Neural cell (in vitro differentiated cells): ENCODE data around the gene CABCOCO1. TPM values are rescaled to one million over a fixed set of nuclear protein-coding genes. Genes with fewer than 3 reads are reported as not detected.

Source experiments
- H2AFZ ChIP-seq: fragments of 200-600, 300-800 bp; sonication (generic), shearing (Covaris generic); 2 replicates; pipeline ENCODE4 v1.6.0; 2014; ENCODE audit warnings: low read depth, mild to moderate bottlenecking, antibody characterized with exemption, low read length, moderate library complexity
- H3F3A ChIP-seq: fragments of 200-600 bp; shearing (Covaris generic); 2 replicates; pipeline ENCODE4 v1.6.1; 2016; ENCODE audit warnings: mild to moderate bottlenecking, moderate library complexity, mixed read lengths, antibody characterized with exemption, low read length; ENCODE audit not compliant: insufficient read depth, poor library complexity, severe bottlenecking
- H3K27ac ChIP-seq: fragments of 200-600, 300-800 bp; sonication (generic), shearing (Covaris generic); 2 replicates; pipeline ENCODE4 v1.5.1; 2014; ENCODE audit warnings: mild to moderate bottlenecking, low read length, moderate library complexity
- H3K27me3 ChIP-seq: fragments of 300-800, 200-600 bp; sonication (generic), shearing (Covaris generic); 2 replicates; pipeline ENCODE4 v1.6.0; 2014; ENCODE audit warnings: mild to moderate bottlenecking, low read depth, low read length, moderate library complexity; ENCODE audit not compliant: insufficient read depth
- H3K36me3 ChIP-seq: fragments of 300-800, 200-600 bp; sonication (generic), shearing (Covaris generic); 2 replicates; pipeline ENCODE4 v1.5.1; 2014; ENCODE audit warnings: mild to moderate bottlenecking, antibody characterized with exemption, low read length, moderate library complexity; ENCODE audit not compliant: insufficient read depth
- H3K4me2 ChIP-seq: fragments of 300-800, 200-600 bp; sonication (generic), shearing (Covaris generic); 2 replicates; pipeline ENCODE4 v1.6.0; 2014; ENCODE audit warnings: mild to moderate bottlenecking, low read length
- H3K4me3 ChIP-seq: fragments of 300-800, 200-600 bp; sonication (generic), shearing (Covaris generic); 2 replicates; pipeline ENCODE4 v1.5.1; 2014; ENCODE audit warnings: mild to moderate bottlenecking, low read length, moderate library complexity
- H3K79me2 ChIP-seq: fragments of 200-600 bp; shearing (Covaris generic); replicated peaks from 2 replicates; pipeline ENCODE4 v1.6.0; 2014; ENCODE audit warnings: mild to moderate bottlenecking, low read length, moderate library complexity; ENCODE audit not compliant: insufficient read depth
- H3K9ac ChIP-seq: fragments of 300-800, 200-600 bp; sonication (generic), shearing (Covaris generic); 2 replicates; pipeline ENCODE4 v1.6.1; 2016; ENCODE audit warnings: mild to moderate bottlenecking, low read length, mixed read lengths
- H3K9me2 ChIP-seq: fragments of 200-600 bp; shearing (Covaris generic); 2 replicates; pipeline ENCODE4 v1.6.1; 2016; ENCODE audit warnings: mild to moderate bottlenecking, low read length, mixed read lengths; ENCODE audit not compliant: insufficient read depth
- H3K9me3 ChIP-seq: fragments of 200-600, 300-800 bp; sonication (generic), shearing (Covaris generic); 2 replicates; pipeline ENCODE4 v1.6.1; 2016; ENCODE audit warnings: mild to moderate bottlenecking, mixed run types, low read length, moderate library complexity, mixed read lengths
- H4K20me1 ChIP-seq: fragments of 200-600 bp; shearing (Covaris generic); 2 replicates; pipeline ENCODE4 v1.6.1; 2016; ENCODE audit warnings: mild to moderate bottlenecking, mixed run types; ENCODE audit not compliant: insufficient read depth
- EP300 ChIP-seq: fragments of 450-650 bp; conservative IDR thresholded peaks from 2 replicates; pipeline ENCODE4 v1.6.1; 2014; ENCODE audit warnings: antibody characterized with exemption, mild to moderate bottlenecking, moderate library complexity; ENCODE audit not compliant: poor library complexity, severe bottlenecking
- EZH2 ChIP-seq: fragments of 200-600, 300-800 bp; shearing (Covaris generic), sonication (generic); IDR thresholded peaks from 2 replicates; pipeline ENCODE4 v1.6.1; 2014; ENCODE audit warnings: antibody characterized with exemption, low read length, borderline replicate concordance, mild to moderate bottlenecking; ENCODE audit not compliant: insufficient read depth, poor library complexity, severe bottlenecking
- MXI1 ChIP-seq: fragments of 450-650 bp; conservative IDR thresholded peaks from 2 replicates; pipeline ENCODE4 v1.6.1; 2014; ENCODE audit warnings: antibody characterized with exemption, mild to moderate bottlenecking; ENCODE audit not compliant: poor library complexity, severe bottlenecking
- POLR2AphosphoS5 ChIP-seq: IDR thresholded peaks from 2 replicates; pipeline ENCODE4 v1.6.1; 2012
- RAD21 ChIP-seq: fragments of 450-650 bp; conservative IDR thresholded peaks from 2 replicates; pipeline ENCODE4 v1.6.1; 2014; ENCODE audit warnings: antibody characterized with exemption, mild to moderate bottlenecking, moderate library complexity
- SMC3 ChIP-seq: fragments of 450-650 bp; conservative IDR thresholded peaks from 2 replicates; pipeline ENCODE4 v1.6.1; 2014; ENCODE audit warnings: antibody characterized with exemption, mild to moderate bottlenecking, moderate library complexity; ENCODE audit not compliant: poor library complexity
- TAF1 ChIP-seq: IDR thresholded peaks from 2 replicates; pipeline ENCODE4 v1.6.1; 2012; ENCODE audit warnings: low read depth
- polyA plus RNA-seq: library from polyadenylated mRNA; depleted of rRNA; stranded (reverse); fragments of >200 nt; gene quantifications from 2 replicates; pipeline ENCODE4 v1.2.3, GENCODE V29; 2014
- TF ChIP-seq, protein P1 (sequence below): IDR thresholded peaks from 2 replicates; pipeline ENCODE4 v1.6.1; 2012; ENCODE audit warnings: borderline replicate concordance
- TF ChIP-seq, protein P2 (sequence below): fragments of 450-650 bp; IDR thresholded peaks from 2 replicates; pipeline ENCODE4 v1.5.1; 2014; ENCODE audit warnings: antibody characterized with exemption, mild to moderate bottlenecking, moderate library complexity; ENCODE audit not compliant: poor library complexity, severe bottlenecking

CABCOCO1 gene
- polyA plus RNA-seq, 1 donor from 2014 or later, result 0.31 TPM

GRCh38 chr10:61766927-61767326, 104.2 kb downstream of the CABCOCO1 start:
- no peaks in the 10 kb centered on the region for H3K27me3 ChIP-seq
- H3K9me2 ChIP-seq, result no peaks in the 10 kb centered on the region
- H3K79me2 ChIP-seq, result no peaks in the 10 kb centered on the region
- H3K9ac ChIP-seq, result no peak overlapping the region
- no peak for TF ChIP-seq MXI1
- TF ChIP-seq TAF1, result no peak
- no peak for TF ChIP-seq EP300
- TF ChIP-seq POLR2AphosphoS5, result no peak
- TF ChIP-seq, protein P1, sequence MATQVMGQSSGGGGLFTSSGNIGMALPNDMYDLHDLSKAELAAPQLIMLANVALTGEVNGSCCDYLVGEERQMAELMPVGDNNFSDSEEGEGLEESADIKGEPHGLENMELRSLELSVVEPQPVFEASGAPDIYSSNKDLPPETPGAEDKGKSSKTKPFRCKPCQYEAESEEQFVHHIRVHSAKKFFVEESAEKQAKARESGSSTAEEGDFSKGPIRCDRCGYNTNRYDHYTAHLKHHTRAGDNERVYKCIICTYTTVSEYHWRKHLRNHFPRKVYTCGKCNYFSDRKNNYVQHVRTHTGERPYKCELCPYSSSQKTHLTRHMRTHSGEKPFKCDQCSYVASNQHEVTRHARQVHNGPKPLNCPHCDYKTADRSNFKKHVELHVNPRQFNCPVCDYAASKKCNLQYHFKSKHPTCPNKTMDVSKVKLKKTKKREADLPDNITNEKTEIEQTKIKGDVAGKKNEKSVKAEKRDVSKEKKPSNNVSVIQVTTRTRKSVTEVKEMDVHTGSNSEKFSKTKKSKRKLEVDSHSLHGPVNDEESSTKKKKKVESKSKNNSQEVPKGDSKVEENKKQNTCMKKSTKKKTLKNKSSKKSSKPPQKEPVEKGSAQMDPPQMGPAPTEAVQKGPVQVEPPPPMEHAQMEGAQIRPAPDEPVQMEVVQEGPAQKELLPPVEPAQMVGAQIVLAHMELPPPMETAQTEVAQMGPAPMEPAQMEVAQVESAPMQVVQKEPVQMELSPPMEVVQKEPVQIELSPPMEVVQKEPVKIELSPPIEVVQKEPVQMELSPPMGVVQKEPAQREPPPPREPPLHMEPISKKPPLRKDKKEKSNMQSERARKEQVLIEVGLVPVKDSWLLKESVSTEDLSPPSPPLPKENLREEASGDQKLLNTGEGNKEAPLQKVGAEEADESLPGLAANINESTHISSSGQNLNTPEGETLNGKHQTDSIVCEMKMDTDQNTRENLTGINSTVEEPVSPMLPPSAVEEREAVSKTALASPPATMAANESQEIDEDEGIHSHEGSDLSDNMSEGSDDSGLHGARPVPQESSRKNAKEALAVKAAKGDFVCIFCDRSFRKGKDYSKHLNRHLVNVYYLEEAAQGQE, result no peak
- no peak for TF ChIP-seq SMC3
- TF ChIP-seq RAD21, result no peak
- TF ChIP-seq, protein P2, sequence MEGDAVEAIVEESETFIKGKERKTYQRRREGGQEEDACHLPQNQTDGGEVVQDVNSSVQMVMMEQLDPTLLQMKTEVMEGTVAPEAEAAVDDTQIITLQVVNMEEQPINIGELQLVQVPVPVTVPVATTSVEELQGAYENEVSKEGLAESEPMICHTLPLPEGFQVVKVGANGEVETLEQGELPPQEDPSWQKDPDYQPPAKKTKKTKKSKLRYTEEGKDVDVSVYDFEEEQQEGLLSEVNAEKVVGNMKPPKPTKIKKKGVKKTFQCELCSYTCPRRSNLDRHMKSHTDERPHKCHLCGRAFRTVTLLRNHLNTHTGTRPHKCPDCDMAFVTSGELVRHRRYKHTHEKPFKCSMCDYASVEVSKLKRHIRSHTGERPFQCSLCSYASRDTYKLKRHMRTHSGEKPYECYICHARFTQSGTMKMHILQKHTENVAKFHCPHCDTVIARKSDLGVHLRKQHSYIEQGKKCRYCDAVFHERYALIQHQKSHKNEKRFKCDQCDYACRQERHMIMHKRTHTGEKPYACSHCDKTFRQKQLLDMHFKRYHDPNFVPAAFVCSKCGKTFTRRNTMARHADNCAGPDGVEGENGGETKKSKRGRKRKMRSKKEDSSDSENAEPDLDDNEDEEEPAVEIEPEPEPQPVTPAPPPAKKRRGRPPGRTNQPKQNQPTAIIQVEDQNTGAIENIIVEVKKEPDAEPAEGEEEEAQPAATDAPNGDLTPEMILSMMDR, result no peak
- no peak for TF ChIP-seq EZH2
- no peak overlapping the region for H3K4me2 ChIP-seq
- H3F3A ChIP-seq, result no peaks in the 10 kb centered on the region
- H3K9me3 ChIP-seq, result no peaks in the 10 kb centered on the region
- H3K36me3 ChIP-seq, result no peaks in the 10 kb centered on the region
- H2AFZ ChIP-seq, result no peak overlapping the region
- no peak overlapping the region for H3K27ac ChIP-seq
- H4K20me1 ChIP-seq, result no peaks in the 10 kb centered on the region
- H3K4me3 ChIP-seq, result no peak overlapping the region

DNA sequence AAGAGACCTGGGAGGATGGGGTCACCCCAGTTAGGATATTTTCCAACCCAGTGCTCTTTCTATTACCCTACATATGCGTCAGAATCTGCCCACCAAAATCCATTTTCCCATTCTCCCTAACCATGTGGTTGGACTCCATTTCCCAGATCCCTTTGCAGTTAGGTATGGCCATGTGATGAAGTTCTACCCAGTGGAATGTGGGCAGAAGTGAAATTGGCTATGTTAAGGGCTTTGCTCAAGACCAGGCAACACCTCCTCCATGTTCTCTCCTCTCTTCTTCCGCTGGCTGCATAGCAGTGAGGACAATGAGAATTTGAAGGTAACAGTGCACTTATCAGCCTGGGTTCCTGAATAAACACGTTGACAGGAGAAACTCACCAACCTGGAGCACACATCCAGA, 111.3 kb downstream of the CABCOCO1 start:
- Histone ChIP-seq H3K36me3 (no peaks in the 10 kb centered on the region), H3K9me3 (no peaks in the 10 kb centered on the region), H3K27me3 (no peaks in the 10 kb centered on the region), H3K4me2 (no peak overlapping the region), H4K20me1 (no peaks in the 10 kb centered on the region), H3K9me2 (no peaks in the 10 kb centered on the region), H3F3A (no peaks in the 10 kb centered on the region), H3K79me2 (no peaks in the 10 kb centered on the region), H3K4me3 (no peak overlapping the region), H3K9ac (no peak overlapping the region), H3K27ac (no peak overlapping the region), H2AFZ (no peak overlapping the region)
- no peak for TF ChIP-seq EP300
- no peak for TF ChIP-seq RAD21
- no peak for TF ChIP-seq EZH2
- TF ChIP-seq TAF1, result no peak
- TF ChIP-seq POLR2AphosphoS5, result no peak
- TF ChIP-seq, protein P1, result no peak
- TF ChIP-seq, protein P2, result no peak
- TF ChIP-seq MXI1, result no peak
- no peak for TF ChIP-seq SMC3
